ENCODE data around the gene TMEM150B. TPM values are rescaled to one million over a fixed set of nuclear protein-coding genes. Genes with fewer than 3 reads are reported as not detected.
A peak's percentile ranks its signal among the peaks of the same experiment; 100 is the strongest.

TMEM150B gene, protein sequence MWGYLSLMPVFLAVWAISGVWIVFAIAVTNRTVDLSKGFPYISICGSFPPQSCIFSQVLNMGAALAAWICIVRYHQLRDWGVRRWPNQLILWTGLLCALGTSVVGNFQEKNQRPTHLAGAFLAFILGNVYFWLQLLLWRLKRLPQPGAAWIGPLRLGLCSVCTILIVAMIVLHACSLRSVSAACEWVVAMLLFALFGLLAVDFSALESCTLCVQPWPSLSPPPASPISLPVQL
- total RNA-seq (0.53 TPM), polyA plus RNA-seq (ENCODE audit: insufficient read depth in 1 of 8, insufficient read length in 8 of 8, low replicate concordance in 1 of 8) (1 to 10 TPM in 3 of 8 donors, under 1 TPM in 5; 0.36 to 3.8 (median 0.87) TPM)
- long read RNA-seq, donor 1, result 0 reads
- long read RNA-seq, donor 2, result 0 reads
- long read RNA-seq, donor 3, result 0 reads
- long read RNA-seq, donor 4, result 0 reads
- long read RNA-seq, donor 5, result 0 reads
- long read RNA-seq, donor 6, result 0 reads
- long read RNA-seq, donor 7, result 0 reads
- long read RNA-seq, donor 8, partial matches to known transcripts, result 2,556 of 3,577 reads
- long read RNA-seq, donor 8, other reads (novel, unspliced or antisense), result 1,021 of 3,577 reads
- long read RNA-seq, donor 9, partial matches to known transcripts, result 1,648 of 2,914 reads
- long read RNA-seq, donor 9, other reads (novel, unspliced or antisense), result 1,265 of 2,914 reads
- long read RNA-seq, donor 10, result 0 reads
- long read RNA-seq, donor 11, result 0 reads

DNA sequence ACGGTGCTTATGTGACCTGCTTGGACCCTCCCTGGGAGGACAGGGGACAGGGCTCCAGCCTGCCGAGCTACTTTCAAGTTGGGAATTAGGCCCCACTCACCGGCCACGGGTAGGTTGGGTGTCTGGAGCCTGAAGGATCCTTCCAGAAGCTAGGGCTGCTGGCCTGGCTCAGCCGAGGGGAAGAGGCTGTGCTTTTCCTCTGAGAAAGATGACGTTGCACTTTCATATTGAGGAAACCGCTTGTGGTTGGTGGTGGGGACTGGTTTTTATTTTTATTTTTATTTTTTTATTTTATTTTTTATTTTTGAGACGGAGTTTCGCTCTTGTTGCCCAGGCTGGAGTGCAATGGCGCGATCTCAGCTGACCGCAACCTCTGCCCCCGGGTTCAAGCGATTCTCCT, at the start of gene TMEM150B:
Gene TMEM150B, minus strand, starts transcription at position 170 of the 400 bp plus-strand sequence. CDS start 4,305 bp downstream, outside the sequence.
- 50% methylated on average over 2 of the region's 14 CpGs for WGBS (ENCODE audit: insufficient coverage)
- no peaks in the 10 kb centered on the region for H3K9me3 ChIP-seq (replicated peaks; ENCODE audit: control insufficient read depth, low read depth, low read length)
- no peak for DNase-seq
- peak within 1 kb of the TSS; percentile 29 for H3K27ac ChIP-seq (ENCODE audit: low read length)
- no peaks in the 10 kb centered on the region for H3K36me3 ChIP-seq (ENCODE audit: control insufficient read depth, insufficient read depth, low read length)
- H3K4me1 ChIP-seq (ENCODE audit: control insufficient read depth, insufficient read depth, low read length), result no peaks in the 10 kb centered on the region
- no peak within 1 kb of the TSS for H3K4me3 ChIP-seq (ENCODE audit: low read length)
- H3K27me3 ChIP-seq (ENCODE audit: control insufficient read depth, insufficient read depth, low read length), result peaks cover 2% of the 10 kb centered on the region

DNA sequence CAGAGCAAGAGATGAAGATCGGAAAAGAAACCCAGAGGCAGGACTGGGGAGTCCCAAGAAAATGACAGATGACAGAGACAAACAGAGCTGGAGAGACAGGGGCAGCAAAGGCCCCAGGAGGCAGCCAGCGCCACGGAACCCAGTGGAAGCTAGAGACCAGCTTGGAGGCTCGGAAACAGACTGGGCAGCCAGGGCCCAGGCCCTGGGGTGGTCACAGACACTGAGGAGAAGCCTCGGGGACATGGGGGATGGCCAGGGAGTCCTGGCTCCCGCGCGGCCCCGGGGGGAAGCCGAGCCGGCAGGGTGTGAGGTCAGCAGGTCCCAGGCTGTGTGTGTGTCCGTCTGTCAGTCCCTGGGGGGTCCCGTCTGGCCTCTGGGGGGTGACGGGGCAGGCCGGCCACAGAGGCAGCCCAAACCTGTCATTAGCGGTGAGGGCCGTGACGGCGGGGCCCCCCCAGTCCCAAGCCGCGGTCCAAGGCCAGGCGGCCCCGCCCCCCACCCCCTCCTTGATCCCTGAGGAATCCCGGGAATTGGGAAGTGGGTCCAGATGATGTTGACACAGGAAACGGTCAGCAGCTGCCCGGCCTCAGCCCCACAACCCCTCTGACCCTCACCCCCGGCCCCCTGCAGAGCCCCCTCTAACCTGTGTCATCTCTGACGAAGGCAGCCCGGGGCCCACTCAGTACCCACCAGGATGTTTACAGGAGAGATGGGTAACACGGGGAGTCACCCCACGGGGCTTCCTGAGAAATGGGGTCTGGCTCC, 49.0 kb upstream of the TMEM150B start:
- H3K36me3 ChIP-seq (ENCODE audit: control insufficient read depth, insufficient read depth, low read length), result no peaks in the 10 kb centered on the region
- 8% methylated on average over 22 of the region's 31 CpGs for WGBS (ENCODE audit: insufficient coverage)
- H3K4me3 ChIP-seq (ENCODE audit: low read length), result no peak overlapping the region
- H3K27ac ChIP-seq (ENCODE audit: low read length), result no peak overlapping the region
- DNase-seq, result no peak
- peaks cover 77% of the 10 kb centered on the region for H3K27me3 ChIP-seq (ENCODE audit: control insufficient read depth, insufficient read depth, low read length)
- H3K4me1 ChIP-seq (ENCODE audit: control insufficient read depth, insufficient read depth, low read length), result peaks cover 49% of the 10 kb centered on the region
- no peaks in the 10 kb centered on the region for H3K9me3 ChIP-seq (replicated peaks; ENCODE audit: control insufficient read depth, low read depth, low read length)

DNA sequence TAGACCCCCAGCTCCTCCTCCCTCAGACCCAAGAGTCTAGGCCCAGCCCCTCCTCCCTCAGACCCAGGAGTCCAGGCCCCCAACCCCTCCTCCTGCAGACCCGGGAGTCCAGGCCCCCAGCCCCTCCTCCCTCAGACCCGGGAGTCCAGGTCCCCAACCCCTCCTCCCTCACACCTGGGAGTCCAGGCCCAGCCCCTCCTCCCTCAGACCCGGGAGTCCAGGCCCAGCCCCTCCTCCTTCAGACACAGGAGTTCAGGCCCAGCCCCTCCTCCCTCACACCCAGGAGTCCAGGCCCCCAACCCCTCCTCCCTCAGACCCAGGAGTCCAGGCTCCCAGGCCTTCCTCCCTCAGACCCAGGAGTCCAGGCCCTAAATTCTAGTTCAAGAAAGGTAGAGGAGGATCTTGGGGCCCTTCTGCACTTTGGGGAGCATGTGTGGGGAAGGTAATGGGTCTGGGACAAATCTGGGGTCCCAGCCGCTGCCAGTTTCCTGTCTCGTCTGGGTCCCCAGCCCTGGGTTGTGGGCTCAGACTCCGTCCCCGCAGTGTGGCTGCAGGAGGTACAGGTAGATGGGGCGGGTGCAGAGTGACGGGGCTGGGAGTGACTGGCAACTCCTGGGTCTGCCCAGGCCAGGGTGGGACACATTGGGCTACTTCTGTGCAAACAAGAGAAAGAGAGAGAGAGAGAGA, 48.3 kb upstream of the TMEM150B start:
- H3K4me3 ChIP-seq (ENCODE audit: low read length), result no peak overlapping the region
- H3K27ac ChIP-seq (ENCODE audit: low read length), result no peak overlapping the region
- peaks cover 49% of the 10 kb centered on the region for H3K4me1 ChIP-seq (ENCODE audit: control insufficient read depth, insufficient read depth, low read length)
- no peaks in the 10 kb centered on the region for H3K36me3 ChIP-seq (ENCODE audit: control insufficient read depth, insufficient read depth, low read length)
- no peak for DNase-seq
- 43% methylated on average over 9 of the region's 9 CpGs for WGBS (ENCODE audit: insufficient coverage)
- H3K9me3 ChIP-seq (replicated peaks; ENCODE audit: control insufficient read depth, low read depth, low read length), result no peaks in the 10 kb centered on the region
- peaks cover 82% of the 10 kb centered on the region for H3K27me3 ChIP-seq (ENCODE audit: control insufficient read depth, insufficient read depth, low read length)

DNA sequence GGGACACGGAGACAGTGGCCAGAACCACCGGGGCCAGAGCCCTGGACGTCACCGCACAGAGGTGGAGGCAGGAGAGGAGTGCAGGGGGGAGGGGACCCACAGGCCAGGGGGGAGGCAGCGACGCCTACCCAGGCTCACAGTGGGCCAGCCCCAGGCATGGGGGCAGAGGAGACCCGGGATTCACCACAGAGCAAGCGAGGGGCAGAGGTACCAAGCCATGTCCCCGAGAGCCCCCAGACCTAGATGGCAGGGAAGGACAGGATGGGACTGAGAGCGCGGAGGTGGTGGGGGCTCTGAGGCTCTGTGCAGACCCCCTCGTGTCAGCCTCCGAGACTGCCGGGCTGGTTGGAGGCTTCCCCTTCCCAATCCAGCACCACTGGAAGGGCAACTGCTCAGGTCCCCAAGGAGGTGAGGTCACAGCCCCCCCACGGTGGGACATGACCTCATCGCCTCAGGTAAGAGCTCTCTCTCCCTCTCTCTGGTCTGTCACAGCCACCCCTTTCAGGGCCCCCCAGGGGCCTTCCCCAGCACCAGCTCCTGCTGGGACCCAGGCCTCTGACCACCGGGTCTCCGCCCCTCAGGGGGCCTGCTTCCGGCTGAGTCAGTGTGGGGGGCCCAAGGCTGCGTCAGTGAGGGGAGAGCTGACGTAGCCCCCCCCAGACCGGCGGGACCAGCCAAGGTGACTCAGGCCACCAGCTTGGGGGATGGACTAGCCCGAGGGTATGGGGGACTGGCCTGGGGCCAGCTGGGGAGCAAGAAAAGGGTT, 47.4 kb upstream of the TMEM150B start:
- no peak overlapping the region for H3K27ac ChIP-seq (ENCODE audit: low read length)
- WGBS (ENCODE audit: insufficient coverage), result 41% methylated on average over 19 of the region's 24 CpGs
- H3K27me3 ChIP-seq (ENCODE audit: control insufficient read depth, insufficient read depth, low read length), result peaks cover 83% of the 10 kb centered on the region
- no peak for DNase-seq
- no peak overlapping the region for H3K4me3 ChIP-seq (ENCODE audit: low read length)
- no peaks in the 10 kb centered on the region for H3K36me3 ChIP-seq (ENCODE audit: control insufficient read depth, insufficient read depth, low read length)
- peaks cover 46% of the 10 kb centered on the region for H3K4me1 ChIP-seq (ENCODE audit: control insufficient read depth, insufficient read depth, low read length)
- no peaks in the 10 kb centered on the region for H3K9me3 ChIP-seq (replicated peaks; ENCODE audit: control insufficient read depth, low read depth, low read length)

DNA sequence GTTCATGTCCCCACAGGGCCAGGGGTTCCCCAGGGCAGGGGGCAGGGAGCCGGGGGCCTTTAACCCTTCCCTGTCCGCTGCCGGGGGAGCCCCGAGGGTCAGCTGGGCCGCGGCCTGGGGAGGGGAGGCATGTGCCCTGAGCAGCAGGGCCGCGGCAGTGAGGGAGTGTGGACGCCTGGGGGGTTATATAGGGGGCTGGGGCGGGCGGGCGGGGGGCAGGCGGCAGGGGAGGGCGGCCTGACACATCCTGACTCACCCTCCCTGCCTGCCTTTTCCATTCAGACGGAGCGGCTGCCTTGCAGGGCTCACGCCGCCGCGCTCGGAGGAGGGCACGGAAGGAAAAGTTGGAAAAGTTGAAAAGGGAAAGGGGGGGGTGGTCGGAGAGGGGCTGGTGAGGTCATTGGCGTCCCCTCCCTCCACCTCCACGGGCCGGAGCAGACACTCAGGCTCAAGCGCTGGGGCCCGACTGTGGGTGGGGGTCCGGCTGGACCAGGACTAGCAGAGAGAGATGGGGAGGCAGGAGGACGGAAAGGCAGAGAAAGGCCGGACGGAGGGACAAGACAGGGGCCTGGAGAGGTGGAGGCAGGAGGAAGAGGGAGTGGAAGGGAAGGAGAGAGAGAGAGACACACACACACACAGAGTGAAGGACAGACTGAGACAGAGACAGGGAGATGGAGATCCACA, 45.3 kb upstream of the TMEM150B start, which contains the start of gene IL11:
Gene IL11, minus strand, starts transcription at position 159 of the 684 bp plus-strand sequence. Its CDS starts 153 bp downstream, at position 6.
- Histone ChIP-seq H3K36me3 (ENCODE audit: control insufficient read depth, insufficient read depth, low read length) (no peaks in the 10 kb centered on the region), H3K27me3 (ENCODE audit: control insufficient read depth, insufficient read depth, low read length) (peaks cover 70% of the 10 kb centered on the region), H3K4me1 (ENCODE audit: control insufficient read depth, insufficient read depth, low read length) (peaks cover 38% of the 10 kb centered on the region), H3K9me3 (replicated peaks; ENCODE audit: control insufficient read depth, low read depth, low read length) (no peaks in the 10 kb centered on the region), H3K27ac (ENCODE audit: low read length) (no peak within 1 kb of the TSS), H3K4me3 (ENCODE audit: low read length) (peak within 1 kb of the TSS; percentile 31)
- no CpG with 5 or more reads among the region's 32 CpGs for WGBS (ENCODE audit: insufficient coverage)
- no peak for DNase-seq

DNA sequence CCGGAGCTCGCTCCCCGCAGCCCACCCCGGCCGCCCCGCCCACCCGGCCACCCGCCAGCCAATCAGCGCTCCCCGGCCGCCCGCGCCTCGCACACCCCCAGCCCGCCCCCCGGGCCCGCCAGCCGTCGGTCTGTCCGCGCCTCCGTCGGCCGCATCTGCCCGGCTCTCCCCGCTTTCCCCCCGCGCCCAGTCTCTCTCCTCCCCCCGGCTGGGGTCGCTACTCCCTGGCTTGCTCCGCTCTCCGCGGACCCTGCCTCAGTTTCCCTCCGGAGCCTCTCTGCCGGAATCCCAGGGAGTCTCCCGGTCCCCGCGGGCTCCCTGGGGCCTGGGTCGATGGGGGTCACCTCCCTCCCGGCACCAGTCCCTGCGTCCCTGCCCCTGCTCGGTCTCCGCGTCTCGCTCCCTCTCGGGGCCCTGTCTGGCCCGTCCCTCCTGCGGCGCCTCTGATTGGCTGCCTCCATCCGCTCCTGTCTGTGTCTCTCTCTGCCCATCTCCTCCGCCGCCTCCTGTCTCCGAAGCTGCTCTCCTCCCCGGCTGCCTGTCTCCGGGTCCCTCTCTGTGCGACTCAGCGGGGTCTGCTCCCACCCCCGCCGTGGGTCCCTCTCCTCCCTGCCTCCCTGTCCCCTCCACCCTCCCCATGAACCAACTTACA, 44.6 kb upstream of the TMEM150B start:
- under 1% methylated on average over 51 of the region's 59 CpGs for WGBS (ENCODE audit: insufficient coverage)
- peak; percentile 56 for DNase-seq
- peaks cover 69% of the 10 kb centered on the region for H3K27me3 ChIP-seq (ENCODE audit: control insufficient read depth, insufficient read depth, low read length)

DNA sequence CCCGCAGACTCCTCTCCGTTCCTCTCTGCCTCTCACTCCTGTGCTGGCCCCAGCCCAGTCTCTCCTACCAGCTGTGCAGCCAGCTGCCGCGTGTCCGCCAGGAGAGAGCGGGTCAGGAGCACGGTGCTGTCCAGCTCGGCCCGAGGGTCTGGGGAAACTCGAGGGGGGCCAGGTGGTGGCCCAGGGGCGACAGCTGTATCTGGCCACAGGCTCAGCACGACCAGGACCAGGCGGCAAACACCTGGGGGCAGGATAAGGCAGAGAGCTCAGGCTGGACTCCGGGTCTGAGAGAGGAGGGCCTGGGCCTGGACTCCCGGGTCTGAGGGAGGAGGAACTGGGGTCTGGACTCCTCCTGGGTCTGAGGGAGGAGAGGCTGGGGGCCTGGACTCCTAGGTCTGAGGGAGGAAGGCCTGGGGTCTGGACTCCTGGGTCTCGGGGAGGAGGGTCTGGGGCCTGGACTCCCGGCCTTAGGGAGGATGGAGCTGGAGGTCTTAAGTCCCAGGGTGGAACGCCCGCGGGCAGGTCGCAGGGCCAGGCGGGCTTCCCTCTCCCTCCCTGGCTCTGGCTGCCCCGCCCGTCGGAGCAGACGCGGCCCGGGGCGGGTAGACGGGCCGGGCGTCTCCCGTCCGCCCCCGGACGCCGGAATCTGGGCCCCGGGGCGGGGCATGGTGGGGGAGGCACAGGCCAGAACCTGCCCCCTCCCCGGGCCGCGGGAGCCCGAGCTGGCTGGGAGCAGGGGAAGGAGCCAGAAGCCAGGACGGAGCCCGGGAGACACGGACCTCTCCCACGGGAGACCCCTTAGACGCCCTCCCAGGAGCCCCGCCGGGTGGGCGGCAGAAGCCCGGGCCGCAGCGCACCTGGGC, 43.8 kb upstream of the TMEM150B start:
- Histone ChIP-seq H3K4me3 (ENCODE audit: low read length) (no peak overlapping the region), H3K9me3 (replicated peaks; ENCODE audit: control insufficient read depth, low read depth, low read length) (no peaks in the 10 kb centered on the region), H3K27ac (ENCODE audit: low read length) (no peak overlapping the region), H3K36me3 (ENCODE audit: control insufficient read depth, insufficient read depth, low read length) (no peaks in the 10 kb centered on the region), H3K4me1 (ENCODE audit: control insufficient read depth, insufficient read depth, low read length) (peaks cover 30% of the 10 kb centered on the region), H3K27me3 (ENCODE audit: control insufficient read depth, insufficient read depth, low read length) (peaks cover 64% of the 10 kb centered on the region)
- WGBS (ENCODE audit: insufficient coverage), result 5% methylated on average over 38 of the region's 54 CpGs
- DNase-seq, result peak; percentile 63

More for the DNA sequence above, 44.6 kb upstream of the TMEM150B start:
- H3K27ac ChIP-seq (ENCODE audit: low read length), result no peak overlapping the region
- peaks cover 38% of the 10 kb centered on the region for H3K4me1 ChIP-seq (ENCODE audit: control insufficient read depth, insufficient read depth, low read length)
- no peaks in the 10 kb centered on the region for H3K9me3 ChIP-seq (replicated peaks; ENCODE audit: control insufficient read depth, low read depth, low read length)
- H3K36me3 ChIP-seq (ENCODE audit: control insufficient read depth, insufficient read depth, low read length), result no peaks in the 10 kb centered on the region
- peak overlapping the region; percentile 31 for H3K4me3 ChIP-seq (ENCODE audit: low read length)

DNA sequence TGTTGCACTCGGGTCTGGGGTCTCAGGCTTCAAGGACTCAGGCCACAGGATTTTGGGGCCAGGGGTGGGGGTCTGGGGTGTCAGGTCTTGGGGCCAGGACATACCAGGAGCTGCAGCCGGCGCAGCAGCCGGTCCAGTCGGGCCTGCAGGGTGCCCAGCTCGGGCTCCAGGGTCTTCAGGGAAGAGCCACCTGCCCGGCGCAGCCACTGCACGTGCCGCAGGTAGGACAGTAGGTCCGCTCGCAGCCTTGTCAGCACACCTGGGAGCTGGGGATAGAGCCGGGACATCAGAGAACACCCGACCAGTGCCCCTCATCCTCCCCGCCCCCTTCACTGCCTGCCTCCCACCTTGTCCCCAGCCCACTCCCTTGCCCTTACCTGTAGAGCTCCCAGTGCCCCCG, 43.0 kb upstream of the TMEM150B start:
- Histone ChIP-seq H3K9me3 (replicated peaks; ENCODE audit: control insufficient read depth, low read depth, low read length) (no peaks in the 10 kb centered on the region), H3K36me3 (ENCODE audit: control insufficient read depth, insufficient read depth, low read length) (no peaks in the 10 kb centered on the region), H3K4me3 (ENCODE audit: low read length) (no peak overlapping the region), H3K27me3 (ENCODE audit: control insufficient read depth, insufficient read depth, low read length) (peaks cover 59% of the 10 kb centered on the region), H3K27ac (ENCODE audit: low read length) (no peak overlapping the region), H3K4me1 (ENCODE audit: control insufficient read depth, insufficient read depth, low read length) (peaks cover 26% of the 10 kb centered on the region)
- WGBS (ENCODE audit: insufficient coverage), result 78% methylated on average over 16 of the region's 16 CpGs
- DNase-seq, result no peak

Data from muscle of leg (tissue), 16 donors.